ENCODE measurements around the gene SLC9A5.
A peak's percentile ranks its signal among the peaks of the same experiment; 100 is the strongest.

Gene SLC9A5

GRCh38 chr16:67241008-67241900 lies 7.5 kb upstream of the SLC9A5 start:
- Histone ChIP-seq H3K36me3 (ENCODE audit: control insufficient read depth, insufficient read depth, low read length) (peaks cover 13% of the 10 kb centered on the region), H3K9me3 (ENCODE audit: control insufficient read depth, insufficient read depth, low read length) (no peaks in the 10 kb centered on the region), H3K4me1 (ENCODE audit: control insufficient read depth, insufficient read depth, low read length) (peaks cover 12% of the 10 kb centered on the region), H3K4me3 (ENCODE audit: low read length) (no peak overlapping the region), H3K27ac (ENCODE audit: low read length) (no peak overlapping the region), H3K27me3 (ENCODE audit: control insufficient read depth, insufficient read depth, low read length) (no peaks in the 10 kb centered on the region)
- no peak for DNase-seq (ENCODE audit: low read depth, low spot score)
- WGBS (ENCODE audit: insufficient coverage, insufficient read length) = no CpG with 5 or more reads among the region's 10 CpGs

- Histone ChIP-seq H3K4me1 (ENCODE audit: control insufficient read depth, insufficient read depth, low read length) (peaks cover 10% of the 10 kb centered on the region), H3K36me3 (ENCODE audit: control insufficient read depth, insufficient read depth, low read length) (peaks cover 6% of the 10 kb centered on the region), H3K4me3 (ENCODE audit: low read length) (no peak overlapping the region), H3K27ac (ENCODE audit: low read length) (no peak overlapping the region), H3K9me3 (ENCODE audit: control insufficient read depth, insufficient read depth, low read length) (no peaks in the 10 kb centered on the region), H3K27me3 (ENCODE audit: control insufficient read depth, insufficient read depth, low read length) (no peaks in the 10 kb centered on the region)
- no peak for DNase-seq (ENCODE audit: low read depth, low spot score)
- whole genome bisulfite sequencing (ENCODE audit: insufficient coverage, insufficient read length) = no CpG with 5 or more reads among the region's 4 CpGs
Observed at GRCh38 chr16:67242138-67242730, 6.5 kb upstream of the SLC9A5 start.

- no CpG with 5 or more reads among the region's 4 CpGs for WGBS (ENCODE audit: insufficient coverage, insufficient read length)
- Histone ChIP-seq H3K27me3 (ENCODE audit: control insufficient read depth, insufficient read depth, low read length) (no peaks in the 10 kb centered on the region), H3K4me3 (ENCODE audit: low read length) (no peak overlapping the region), H3K9me3 (ENCODE audit: control insufficient read depth, insufficient read depth, low read length) (no peaks in the 10 kb centered on the region), H3K36me3 (ENCODE audit: control insufficient read depth, insufficient read depth, low read length) (peaks cover 2% of the 10 kb centered on the region; the same call in 1 of the 2 replicates), H3K4me1 (ENCODE audit: control insufficient read depth, insufficient read depth, low read length) (peaks cover 17% of the 10 kb centered on the region), H3K27ac (ENCODE audit: low read length) (no peak overlapping the region)
- no peak for DNase-seq (ENCODE audit: low read depth, low spot score)
Observed at GRCh38 chr16:67243481-67243880, 5.3 kb upstream of the SLC9A5 start.

GRCh38 chr16:67244387-67245185 lies 4.2 kb upstream of the SLC9A5 start:
- no peaks in the 10 kb centered on the region; the same call in 1 of the 2 replicates for H3K27me3 ChIP-seq (ENCODE audit: control insufficient read depth, insufficient read depth, low read length)
- H3K9me3 ChIP-seq (ENCODE audit: control insufficient read depth, insufficient read depth, low read length) = no peaks in the 10 kb centered on the region
- no CpG with 5 or more reads among the region's 5 CpGs for WGBS (ENCODE audit: insufficient coverage, insufficient read length)
- H3K4me1 ChIP-seq (ENCODE audit: control insufficient read depth, insufficient read depth, low read length) = peaks cover 17% of the 10 kb centered on the region
- H3K4me3 ChIP-seq (ENCODE audit: low read length) = no peak overlapping the region
- no peaks in the 10 kb centered on the region for H3K36me3 ChIP-seq (ENCODE audit: control insufficient read depth, insufficient read depth, low read length)
- no peak overlapping the region for H3K27ac ChIP-seq (ENCODE audit: low read length)
- no peak for DNase-seq (ENCODE audit: low read depth, low spot score)

- no peaks in the 10 kb centered on the region for H3K9me3 ChIP-seq (ENCODE audit: control insufficient read depth, insufficient read depth, low read length)
- no peaks in the 10 kb centered on the region for H3K36me3 ChIP-seq (ENCODE audit: control insufficient read depth, insufficient read depth, low read length)
- H3K27me3 ChIP-seq (ENCODE audit: control insufficient read depth, insufficient read depth, low read length) = peaks cover 2% of the 10 kb centered on the region
- WGBS (ENCODE audit: insufficient coverage, insufficient read length) = no CpG with 5 or more reads among the region's 4 CpGs
- peaks cover 19% of the 10 kb centered on the region for H3K4me1 ChIP-seq (ENCODE audit: control insufficient read depth, insufficient read depth, low read length)
- DNase-seq (ENCODE audit: low read depth, low spot score) = no peak
- no peak overlapping the region for H3K4me3 ChIP-seq (ENCODE audit: low read length)
- no peak overlapping the region for H3K27ac ChIP-seq (ENCODE audit: low read length)
Observed at GRCh38 chr16:67245186-67245585, 3.6 kb upstream of the SLC9A5 start.

GRCh38 chr16:67245674-67246080 lies 3.1 kb upstream of the SLC9A5 start:
- H3K9me3 ChIP-seq (ENCODE audit: control insufficient read depth, insufficient read depth, low read length) = no peaks in the 10 kb centered on the region
- no CpG with 5 or more reads among the region's 8 CpGs for WGBS (ENCODE audit: insufficient coverage, insufficient read length)
- no peak overlapping the region for H3K27ac ChIP-seq (ENCODE audit: low read length)
- H3K36me3 ChIP-seq (ENCODE audit: control insufficient read depth, insufficient read depth, low read length) = no peaks in the 10 kb centered on the region
- H3K4me1 ChIP-seq (ENCODE audit: control insufficient read depth, insufficient read depth, low read length) = peaks cover 19% of the 10 kb centered on the region
- peaks cover 2% of the 10 kb centered on the region for H3K27me3 ChIP-seq (ENCODE audit: control insufficient read depth, insufficient read depth, low read length)
- DNase-seq (ENCODE audit: low read depth, low spot score) = no peak
- peak overlapping the region; percentile 99; the same call in 1 of the 2 replicates for H3K4me3 ChIP-seq (ENCODE audit: low read length)

- Histone ChIP-seq H3K27me3 (ENCODE audit: control insufficient read depth, insufficient read depth, low read length) (peaks cover 2% of the 10 kb centered on the region), H3K4me3 (ENCODE audit: low read length) (peak overlapping the region; percentile 99; the same call in 1 of the 2 replicates), H3K27ac (ENCODE audit: low read length) (no peak overlapping the region), H3K36me3 (ENCODE audit: control insufficient read depth, insufficient read depth, low read length) (no peaks in the 10 kb centered on the region), H3K4me1 (ENCODE audit: control insufficient read depth, insufficient read depth, low read length) (peaks cover 19% of the 10 kb centered on the region), H3K9me3 (ENCODE audit: control insufficient read depth, insufficient read depth, low read length) (no peaks in the 10 kb centered on the region)
- no CpG with 5 or more reads among the region's 48 CpGs for WGBS (ENCODE audit: insufficient coverage, insufficient read length)
- DNase-seq (ENCODE audit: low read depth, low spot score) = no peak
Observed at GRCh38 chr16:67246081-67246755, 2.6 kb upstream of the SLC9A5 start.

GRCh38 chr16:67246756-67247191 lies 2.0 kb upstream of the SLC9A5 start:
- Histone ChIP-seq H3K4me1 (ENCODE audit: control insufficient read depth, insufficient read depth, low read length) (peaks cover 15% of the 10 kb centered on the region), H3K27me3 (ENCODE audit: control insufficient read depth, insufficient read depth, low read length) (peaks cover 2% of the 10 kb centered on the region), H3K9me3 (ENCODE audit: control insufficient read depth, insufficient read depth, low read length) (no peaks in the 10 kb centered on the region), H3K27ac (ENCODE audit: low read length) (no peak overlapping the region), H3K36me3 (ENCODE audit: control insufficient read depth, insufficient read depth, low read length) (no peaks in the 10 kb centered on the region), H3K4me3 (ENCODE audit: low read length) (peak overlapping the region; percentile 99)
- WGBS (ENCODE audit: insufficient coverage, insufficient read length) = no CpG with 5 or more reads among the region's 26 CpGs
- peak; percentile 87 for DNase-seq (ENCODE audit: low read depth, low spot score)

- Histone ChIP-seq H3K36me3 (ENCODE audit: control insufficient read depth, insufficient read depth, low read length) (no peaks in the 10 kb centered on the region), H3K4me1 (ENCODE audit: control insufficient read depth, insufficient read depth, low read length) (peaks cover 15% of the 10 kb centered on the region), H3K9me3 (ENCODE audit: control insufficient read depth, insufficient read depth, low read length) (no peaks in the 10 kb centered on the region), H3K27ac (ENCODE audit: low read length) (no peak within 1 kb of the TSS), H3K4me3 (ENCODE audit: low read length) (peak within 1 kb of the TSS; percentile 99), H3K27me3 (ENCODE audit: control insufficient read depth, insufficient read depth, low read length) (peaks cover 2% of the 10 kb centered on the region)
- no CpG with 5 or more reads among the region's 60 CpGs for WGBS (ENCODE audit: insufficient coverage, insufficient read length)
- DNase-seq (ENCODE audit: low read depth, low spot score) = peak; percentile 90
Observed at GRCh38 chr16:67247192-67248072, 1.3 kb upstream of the SLC9A5 start, which contains the start of gene FHOD1. TSS of gene FHOD1 (minus strand) at chr16:67247481. CDS start at chr16:67247410, 71 bp downstream.

Measured in iPS DF 6.9 (cell line).